Osteoblast (primary cell): Measurements from ENCODE around the gene CTDSP2. TPM values are rescaled to one million over a fixed set of nuclear protein-coding genes. Genes with fewer than 3 reads are reported as not detected.

Experiments used
- DNase-seq: peaks from one replicate; pipeline ENCODE4 v3.0.0; 2011; ENCODE audit warnings: low spot score, mixed read lengths; ENCODE audit not compliant: insufficient read length; ENCODE audit errors: missing footprints
- H2AFZ ChIP-seq: 2 replicates; pipeline ENCODE4 v1.6.0; 2011; ENCODE audit warnings: mild to moderate bottlenecking, low read length
- H3K27ac ChIP-seq: 2 replicates; pipeline ENCODE4 v1.5.1; 2011; ENCODE audit warnings: mild to moderate bottlenecking, low read depth, low read length, moderate library complexity
- H3K27me3 ChIP-seq: 2 replicates; pipeline ENCODE4 v1.6.0; 2012; ENCODE audit warnings: mild to moderate bottlenecking, control low read depth, inconsistent platforms, low read length, moderate library complexity; ENCODE audit not compliant: insufficient read depth
- H3K36me3 ChIP-seq: 2 replicates; pipeline ENCODE4 v1.5.1; 2011; ENCODE audit warnings: mild to moderate bottlenecking, low read length, control low read depth, moderate library complexity; ENCODE audit not compliant: insufficient read depth
- H3K4me1 ChIP-seq: 2 replicates; pipeline ENCODE4 v1.5.1; 2011; ENCODE audit warnings: mild to moderate bottlenecking, low read length, control low read depth, moderate library complexity; ENCODE audit not compliant: insufficient read depth
- H3K4me2 ChIP-seq: 2 replicates; pipeline ENCODE4 v1.6.0; 2011; ENCODE audit warnings: mild to moderate bottlenecking, low read length; ENCODE audit not compliant: insufficient read depth
- H3K4me3 ChIP-seq: fragments of 200-600 bp; sonication (generic); 3 replicates; pipeline ENCODE4 v1.5.1; 2012; ENCODE audit warnings: mild to moderate bottlenecking, low read length, inconsistent platforms; ENCODE audit not compliant: insufficient read depth
- H3K79me2 ChIP-seq: 2 replicates; pipeline ENCODE4 v1.6.0; 2012; ENCODE audit warnings: mild to moderate bottlenecking, low read length, control low read depth, inconsistent platforms; ENCODE audit not compliant: insufficient read depth
- H3K9me3 ChIP-seq: 2 replicates; pipeline ENCODE4 v1.5.1; 2011; ENCODE audit warnings: low read depth, low read length, control low read depth
- H4K20me1 ChIP-seq: 2 replicates; pipeline ENCODE4 v1.6.0; 2012; ENCODE audit warnings: mild to moderate bottlenecking, low read length, control low read depth; ENCODE audit not compliant: insufficient read depth
- total RNA-seq: library from RNA; depleted of rRNA; stranded (reverse); fragments of >200 nt; gene quantifications from 2 replicates; pipeline ENCODE4 v1.2.3, GENCODE V29; 2012
- TF ChIP-seq, protein P1 (sequence below): IDR thresholded peaks from 2 replicates; pipeline ENCODE4 v1.5.1; 2011; ENCODE audit warnings: mild to moderate bottlenecking, low read depth, low read length, moderate library complexity; ENCODE audit errors: extremely low read depth

CTDSP2 gene
- total RNA-seq, 1 donor, result 116 TPM

DNA sequence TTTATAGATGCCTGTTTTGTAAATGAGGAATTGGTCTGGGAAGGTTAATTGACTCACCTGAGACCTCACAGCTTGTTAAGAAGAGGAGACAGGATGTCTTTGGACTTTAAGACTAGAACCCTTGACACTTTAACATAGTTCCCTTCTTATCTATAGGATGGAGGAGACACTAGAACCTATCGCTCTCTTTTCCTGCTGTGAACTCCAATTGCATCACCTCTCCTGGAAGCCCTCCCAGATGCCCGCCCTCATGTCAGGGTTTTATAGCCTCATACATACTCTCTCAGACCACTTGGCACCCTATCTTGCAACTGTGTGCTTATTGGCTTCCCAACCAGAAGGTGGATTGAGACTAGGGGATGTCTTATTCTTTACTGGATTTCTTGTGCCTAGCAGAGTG is 2.5 kb upstream of the CTDSP2 start:
- H3K36me3 ChIP-seq, result no peaks in the 10 kb centered on the region
- no peak overlapping the region for H3K4me2 ChIP-seq
- no peak overlapping the region for H2AFZ ChIP-seq
- no peak for DNase-seq
- no peak overlapping the region for H3K4me3 ChIP-seq
- H4K20me1 ChIP-seq, result peaks cover 6% of the 10 kb centered on the region
- H3K27ac ChIP-seq, result no peak overlapping the region
- H3K9me3 ChIP-seq, result no peaks in the 10 kb centered on the region
- peaks cover 18% of the 10 kb centered on the region for H3K4me1 ChIP-seq
- TF ChIP-seq, protein P1, sequence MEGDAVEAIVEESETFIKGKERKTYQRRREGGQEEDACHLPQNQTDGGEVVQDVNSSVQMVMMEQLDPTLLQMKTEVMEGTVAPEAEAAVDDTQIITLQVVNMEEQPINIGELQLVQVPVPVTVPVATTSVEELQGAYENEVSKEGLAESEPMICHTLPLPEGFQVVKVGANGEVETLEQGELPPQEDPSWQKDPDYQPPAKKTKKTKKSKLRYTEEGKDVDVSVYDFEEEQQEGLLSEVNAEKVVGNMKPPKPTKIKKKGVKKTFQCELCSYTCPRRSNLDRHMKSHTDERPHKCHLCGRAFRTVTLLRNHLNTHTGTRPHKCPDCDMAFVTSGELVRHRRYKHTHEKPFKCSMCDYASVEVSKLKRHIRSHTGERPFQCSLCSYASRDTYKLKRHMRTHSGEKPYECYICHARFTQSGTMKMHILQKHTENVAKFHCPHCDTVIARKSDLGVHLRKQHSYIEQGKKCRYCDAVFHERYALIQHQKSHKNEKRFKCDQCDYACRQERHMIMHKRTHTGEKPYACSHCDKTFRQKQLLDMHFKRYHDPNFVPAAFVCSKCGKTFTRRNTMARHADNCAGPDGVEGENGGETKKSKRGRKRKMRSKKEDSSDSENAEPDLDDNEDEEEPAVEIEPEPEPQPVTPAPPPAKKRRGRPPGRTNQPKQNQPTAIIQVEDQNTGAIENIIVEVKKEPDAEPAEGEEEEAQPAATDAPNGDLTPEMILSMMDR, result no peak
- H3K27me3 ChIP-seq, result no peaks in the 10 kb centered on the region
- H3K79me2 ChIP-seq, result peaks cover 24% of the 10 kb centered on the region

DNA sequence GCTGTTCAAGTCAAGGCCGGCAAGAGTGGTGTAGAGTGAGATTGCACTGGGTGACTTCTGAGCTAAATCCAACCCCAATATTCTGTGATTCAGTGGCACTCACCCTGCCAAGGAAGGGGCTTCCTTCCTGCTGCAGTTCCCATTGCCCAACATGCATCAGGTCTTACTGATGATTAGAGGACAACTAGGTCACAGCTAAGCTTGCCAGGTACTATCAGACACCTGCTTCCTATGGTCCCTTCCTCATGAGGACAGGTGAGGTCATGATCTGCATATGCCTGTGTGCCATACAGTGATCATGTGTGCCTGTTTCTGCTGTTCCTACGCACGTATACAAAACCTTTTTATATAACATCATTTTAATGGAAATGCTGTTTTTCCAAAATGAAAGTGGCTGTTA is 1.7 kb upstream of the CTDSP2 start:
- Histone ChIP-seq H3K4me3 (no peak overlapping the region), H2AFZ (no peak overlapping the region), H3K9me3 (no peaks in the 10 kb centered on the region), H3K27ac (no peak overlapping the region), H3K27me3 (no peaks in the 10 kb centered on the region), H3K79me2 (peaks cover 32% of the 10 kb centered on the region), H4K20me1 (peaks cover 14% of the 10 kb centered on the region), H3K4me2 (no peak overlapping the region), H3K4me1 (peaks cover 26% of the 10 kb centered on the region), H3K36me3 (peaks cover 4% of the 10 kb centered on the region)
- no peak for DNase-seq
- TF ChIP-seq, protein P1, result no peak

DNA sequence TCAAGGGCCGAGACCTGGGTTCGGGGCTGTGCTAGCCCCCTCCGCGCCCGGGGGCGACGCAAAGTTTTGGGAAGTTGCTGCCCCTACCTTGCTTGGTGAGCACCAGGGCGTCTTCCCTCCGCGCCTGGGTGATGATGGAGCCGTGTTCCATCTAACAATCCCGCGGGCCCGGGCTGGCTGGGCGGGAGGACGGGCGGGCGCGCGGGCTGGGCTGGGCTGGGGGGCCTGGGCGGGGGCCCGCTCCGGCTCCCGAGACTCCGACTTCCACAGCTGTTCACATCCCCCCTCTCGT is 298 bp downstream of the CTDSP2 start:
- peaks cover 7% of the 10 kb centered on the region for H3K36me3 ChIP-seq
- DNase-seq, result no peak
- H3K4me1 ChIP-seq, result peaks cover 35% of the 10 kb centered on the region
- H4K20me1 ChIP-seq, result peaks cover 34% of the 10 kb centered on the region
- H2AFZ ChIP-seq, result no peak overlapping the region
- peaks cover 52% of the 10 kb centered on the region for H3K79me2 ChIP-seq
- TF ChIP-seq, protein P1, result no peak
- H3K27me3 ChIP-seq, result no peaks in the 10 kb centered on the region
- no peaks in the 10 kb centered on the region for H3K9me3 ChIP-seq
- peak overlapping the region; percentile 93 for H3K27ac ChIP-seq
- H3K4me3 ChIP-seq, result peak overlapping the region; percentile 100
- peak overlapping the region; percentile 95 for H3K4me2 ChIP-seq

DNA sequence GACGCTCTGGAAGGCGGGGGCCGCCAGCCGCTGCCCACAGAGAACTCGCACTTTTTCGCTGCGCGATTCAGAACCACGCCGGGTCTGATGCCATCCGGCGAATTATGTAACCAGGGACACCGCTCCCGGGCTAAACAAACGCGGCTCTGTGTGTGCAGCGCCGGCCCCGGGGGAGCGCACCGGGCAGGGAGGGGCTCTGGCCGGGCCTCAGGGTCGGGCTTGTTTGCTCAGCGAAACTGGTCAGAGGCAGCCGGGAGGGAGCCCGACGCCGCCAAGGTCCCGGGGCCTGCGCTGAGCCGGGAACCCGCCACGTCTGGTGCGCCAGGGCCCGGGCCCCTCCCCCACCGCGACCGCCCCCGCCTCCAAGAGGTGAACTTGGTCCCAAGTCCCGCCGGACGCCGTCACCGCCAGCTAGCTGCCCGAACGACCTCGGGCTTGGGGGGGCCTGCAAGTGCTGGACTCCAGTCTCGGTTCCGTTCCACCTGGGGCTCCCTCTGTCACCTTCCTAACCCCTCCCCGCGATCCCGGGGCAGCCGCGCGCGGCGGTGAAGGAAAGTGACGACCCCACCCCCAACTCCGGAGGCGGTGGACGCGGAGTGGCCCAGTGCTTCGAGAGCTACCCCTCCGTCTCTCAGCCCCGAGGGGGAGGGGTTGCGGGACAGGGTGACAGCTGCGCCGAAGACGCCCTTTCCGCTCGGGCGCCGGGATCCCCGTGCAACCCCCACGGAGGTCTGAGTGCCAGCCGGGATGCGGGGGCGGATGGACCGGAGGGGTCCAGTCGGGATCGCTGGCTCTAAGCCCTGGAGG is 848 bp downstream of the CTDSP2 start:
- peak overlapping the region; percentile 100 for H3K4me3 ChIP-seq
- peak; percentile 95 for DNase-seq
- H4K20me1 ChIP-seq, result peaks cover 39% of the 10 kb centered on the region
- no peak overlapping the region for H2AFZ ChIP-seq
- H3K4me1 ChIP-seq, result peaks cover 40% of the 10 kb centered on the region
- TF ChIP-seq, protein P1, result no peak
- H3K27me3 ChIP-seq, result no peaks in the 10 kb centered on the region
- H3K36me3 ChIP-seq, result peaks cover 7% of the 10 kb centered on the region
- H3K9me3 ChIP-seq, result no peaks in the 10 kb centered on the region
- peak overlapping the region; percentile 93 for H3K27ac ChIP-seq
- peaks cover 57% of the 10 kb centered on the region for H3K79me2 ChIP-seq
- peak overlapping the region; percentile 95 for H3K4me2 ChIP-seq
